ENCODE results near the gene PGA4.
"Not testable (repeated sequence)": the region's sequence is repeated elsewhere in the genome, so short reads cannot be mapped to it uniquely, and the experiment has no call there.

- TF ChIP-seq HINFP (tag; conservative IDR thresholded peaks at IDR 0.05; ENCODE audit: low read depth); CTCF (IDR thresholded peaks at IDR 0.05 in 2 of 3, conservative IDR thresholded peaks at IDR 0.05 in 1 of 3; ENCODE audit: insufficient read depth in 2 of 3, low read depth in 1 of 3, low read length in 3 of 3); MYBL2 (IDR thresholded peaks at IDR 0.05; ENCODE audit: low read depth); MYBL2 (CRISPR knock-in tag; IDR thresholded peaks at IDR 0.05; ENCODE audit: borderline replicate concordance); REST (IDR thresholded peaks at IDR 0.05; ENCODE audit: borderline replicate concordance); REST (CRISPR knock-in tag; IDR thresholded peaks at IDR 0.05; ENCODE audit: low read depth): not testable (repeated sequence)
Measured at GRCh38 chr11:61222047-61222446, at the start of gene PGA4.

Data from K562 (cell line).